ENCODE data around the gene ZBTB20.

The ZBTB20 gene

DNA sequence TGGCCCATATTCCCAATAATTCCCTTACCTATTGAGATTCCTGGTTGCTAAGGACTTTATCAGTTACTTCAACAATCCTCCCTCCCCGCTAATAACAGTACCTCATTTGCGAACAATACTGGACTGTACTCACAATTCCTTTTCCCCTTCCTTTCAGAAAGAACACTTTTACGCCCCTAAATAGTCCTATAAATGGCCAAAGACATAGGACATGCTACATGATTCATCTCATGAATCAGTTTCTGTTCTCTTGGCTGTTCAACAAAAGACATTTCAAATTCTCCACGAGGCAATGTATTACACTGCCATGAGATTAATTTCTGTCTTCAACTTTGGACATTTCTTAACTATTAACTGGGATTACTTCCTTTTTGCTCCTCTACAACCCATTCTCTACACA is 588.8 kb downstream of the ZBTB20 start:
- DNase-seq = no peak

GRCh38 chr3:114557791-114558190 is 589.3 kb downstream of the ZBTB20 start:
- no peak for DNase-seq

- no peak for DNase-seq
Measured at GRCh38 chr3:114556657-114557213, 590.4 kb downstream of the ZBTB20 start.

DNA sequence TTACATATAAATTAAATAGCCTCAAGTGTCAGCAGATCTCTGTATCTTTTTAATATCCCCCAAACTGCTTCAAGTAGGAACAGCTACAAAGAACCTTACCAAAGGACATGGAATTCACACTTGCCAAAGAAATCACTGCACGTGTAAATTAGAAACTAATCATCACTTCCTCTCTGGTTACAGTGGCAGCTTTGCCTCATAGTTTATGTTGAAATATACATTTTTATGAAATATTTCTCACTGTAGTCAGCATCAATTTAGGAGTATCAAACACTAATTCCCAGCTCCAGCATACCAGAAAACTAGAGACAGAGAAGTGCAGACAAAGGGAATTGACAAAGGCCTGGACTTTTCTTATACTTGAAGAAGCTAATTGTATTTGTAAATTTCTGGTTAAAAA is 592.4 kb downstream of the ZBTB20 start:
- no peak for DNase-seq

DNA sequence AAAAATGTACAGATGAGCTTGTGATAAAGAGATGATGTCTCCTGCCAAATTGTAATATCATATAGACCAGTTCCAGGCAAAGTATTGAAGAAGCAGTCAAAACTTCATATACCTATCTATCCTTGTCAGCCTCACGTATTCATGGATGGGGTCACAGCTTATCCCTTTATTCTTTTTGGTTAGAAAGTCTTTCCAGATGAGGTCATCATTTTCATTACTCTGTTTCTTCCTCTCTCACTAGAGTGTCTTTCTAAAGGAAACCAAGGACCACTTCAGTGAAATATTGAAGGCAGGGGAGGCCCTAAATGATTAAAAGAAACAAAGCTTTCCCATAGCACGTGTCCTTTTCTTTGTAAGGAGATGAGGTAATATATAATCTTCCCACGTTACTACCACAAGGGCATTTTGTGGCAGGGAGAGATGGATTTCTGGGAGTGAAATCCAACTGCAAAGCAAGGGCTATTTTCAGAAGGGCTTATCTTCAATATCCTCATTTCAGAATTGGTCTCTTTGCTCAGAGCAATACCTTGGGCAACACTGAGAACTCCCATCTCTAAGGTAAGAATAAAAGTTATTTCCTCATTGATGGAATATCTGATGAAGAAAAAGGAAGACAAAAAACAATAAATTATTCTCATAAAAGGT is 593.0 kb downstream of the ZBTB20 start:
- DNase-seq = no peak

GRCh38 chr3:114552527-114552812 is 594.6 kb downstream of the ZBTB20 start:
- no peak for DNase-seq

GRCh38 chr3:114551770-114552526 is 595.1 kb downstream of the ZBTB20 start:
- DNase-seq = no peak

DNA sequence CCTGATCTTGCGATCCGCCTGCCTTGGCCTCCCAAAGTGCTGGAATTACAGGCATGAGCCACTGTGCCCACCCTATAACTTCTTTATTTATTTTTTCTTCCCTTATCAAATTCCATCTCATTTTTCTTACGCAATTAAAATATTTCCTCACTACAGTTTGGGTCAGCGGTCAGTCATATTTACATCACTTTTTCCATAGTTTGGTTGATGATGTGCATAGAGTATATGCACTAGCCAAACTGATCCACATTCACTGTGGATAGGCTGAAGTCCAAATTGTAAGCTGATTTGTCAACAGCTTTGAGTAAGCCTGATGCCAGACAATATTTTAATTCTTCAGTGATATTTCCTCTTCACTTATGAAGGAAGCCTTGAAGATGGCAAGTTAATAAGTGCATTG is 596.9 kb downstream of the ZBTB20 start:
- DNase-seq = no peak

DNA sequence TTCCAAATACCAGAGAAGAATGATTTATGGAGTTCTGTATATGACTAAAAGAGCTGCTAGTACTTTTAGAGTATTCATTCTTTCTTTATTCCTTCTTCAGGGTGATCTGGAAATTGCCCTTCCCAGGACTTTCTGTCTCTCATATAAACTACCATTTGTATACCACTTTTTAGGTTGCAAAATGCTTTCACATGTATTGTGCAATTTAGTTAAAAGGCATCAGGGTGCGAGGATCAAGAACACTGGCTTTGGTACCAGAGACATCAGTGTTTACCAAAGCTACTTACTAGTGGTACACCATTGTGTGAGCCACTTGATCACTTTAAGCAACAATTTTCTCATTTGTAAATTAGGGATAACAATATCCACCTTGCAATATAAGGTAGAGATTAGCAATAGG is 601.9 kb downstream of the ZBTB20 start:
- no peak for DNase-seq

DNA sequence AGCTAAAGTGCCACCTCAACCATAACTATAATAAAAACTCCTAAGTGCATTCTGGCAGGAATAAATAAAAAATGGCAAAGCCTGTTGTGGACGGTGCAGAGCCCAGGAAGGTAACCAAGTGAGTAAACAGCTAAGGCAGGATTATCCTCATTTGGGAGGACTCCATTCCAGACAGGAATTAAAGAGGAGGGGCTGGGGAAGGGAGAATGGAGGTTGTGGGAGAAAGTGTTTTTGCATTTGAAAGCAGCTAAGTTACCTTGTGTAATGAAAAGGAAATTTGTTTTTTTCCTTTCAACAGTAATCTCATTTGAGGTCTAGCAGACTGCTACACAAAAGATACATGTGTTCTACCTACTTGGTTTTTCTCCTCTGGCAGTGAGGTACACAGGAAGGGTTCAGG is 604.7 kb downstream of the ZBTB20 start:
- no peak for DNase-seq

GRCh38 chr3:114539525-114539924 is 607.6 kb downstream of the ZBTB20 start:
- no peak for DNase-seq

DNA sequence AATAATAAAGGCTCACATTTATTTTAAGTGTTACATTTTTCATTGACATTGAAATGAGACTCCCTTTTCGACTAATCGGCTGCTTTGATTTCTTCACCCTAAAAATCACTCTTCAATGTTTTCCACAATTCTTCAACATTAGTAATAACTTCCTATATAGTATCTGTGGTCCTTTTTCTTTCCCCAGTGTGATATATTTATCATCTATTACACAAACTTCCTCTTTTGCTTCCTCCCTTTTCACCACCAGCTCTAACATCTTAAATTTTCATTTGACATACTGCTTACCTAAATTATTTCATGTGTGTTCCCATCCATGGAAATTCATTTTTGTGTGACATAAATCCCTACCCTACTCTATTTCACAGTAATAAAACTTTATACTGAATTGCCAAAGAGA is 608.9 kb downstream of the ZBTB20 start:
- no peak for DNase-seq

GRCh38 chr3:114528517-114528916 is 618.6 kb downstream of the ZBTB20 start:
- no peak for DNase-seq

DNA sequence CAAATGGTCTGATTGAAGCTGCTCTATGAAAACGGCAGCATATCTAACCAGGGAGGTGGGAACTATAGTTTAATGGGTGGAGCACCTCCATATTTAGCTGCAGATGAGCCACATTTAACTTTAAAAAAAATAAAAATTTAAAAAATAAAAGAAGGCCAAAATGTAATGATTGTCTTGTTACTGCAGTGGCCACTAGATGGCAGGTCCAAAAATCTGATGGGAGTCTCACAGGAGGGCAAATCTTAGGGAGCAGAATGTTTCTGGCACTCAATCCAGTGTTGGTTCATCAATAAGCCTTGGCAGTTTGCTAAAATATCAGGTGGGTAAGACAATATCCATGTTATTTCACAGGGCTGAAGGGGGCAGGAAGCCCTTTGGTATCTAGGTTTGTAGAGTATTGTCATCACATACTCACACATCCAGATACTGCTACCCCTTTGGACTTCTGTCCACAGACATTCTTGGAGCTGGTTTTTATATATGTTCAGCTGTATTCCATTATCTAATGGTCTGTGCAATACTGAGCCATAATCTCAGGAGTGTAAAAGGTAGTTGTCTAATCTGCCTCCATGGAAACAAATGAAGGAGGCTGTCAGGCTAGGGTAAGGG is 619.9 kb downstream of the ZBTB20 start:
- no peak for DNase-seq

GRCh38 chr3:114525278-114525677 is 621.8 kb downstream of the ZBTB20 start:
- DNase-seq = no peak

- no peak for DNase-seq
Measured at GRCh38 chr3:114519415-114519814, 627.7 kb downstream of the ZBTB20 start.

DNA sequence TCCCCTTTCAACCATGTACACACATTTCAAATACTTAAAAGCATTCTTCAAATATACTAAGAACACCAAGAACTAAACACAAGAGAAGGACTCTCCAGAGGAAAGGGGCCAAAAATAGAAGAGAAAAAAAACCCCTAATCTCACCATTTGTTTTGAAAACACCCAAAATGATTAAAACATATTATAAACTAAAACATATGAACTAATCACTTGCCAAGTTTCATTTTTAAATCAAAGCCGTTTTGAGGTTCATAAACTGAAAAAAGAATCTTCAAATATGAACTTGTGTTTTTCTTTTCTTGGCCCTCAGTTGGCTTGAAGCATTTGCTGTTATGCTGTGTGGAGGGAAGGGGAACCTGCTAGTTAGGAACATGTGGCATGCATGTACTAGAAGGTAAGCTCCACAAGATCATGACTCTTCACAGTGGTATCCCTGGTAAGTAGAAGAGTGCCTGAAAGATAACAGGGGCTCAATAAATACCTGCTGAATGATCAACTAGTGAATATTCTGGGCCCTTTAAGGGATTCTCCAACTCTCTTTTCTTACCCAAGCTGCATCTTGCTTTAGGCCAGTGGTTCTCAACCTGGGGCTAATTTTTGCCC is 628.8 kb downstream of the ZBTB20 start:
- no peak for DNase-seq

DNA sequence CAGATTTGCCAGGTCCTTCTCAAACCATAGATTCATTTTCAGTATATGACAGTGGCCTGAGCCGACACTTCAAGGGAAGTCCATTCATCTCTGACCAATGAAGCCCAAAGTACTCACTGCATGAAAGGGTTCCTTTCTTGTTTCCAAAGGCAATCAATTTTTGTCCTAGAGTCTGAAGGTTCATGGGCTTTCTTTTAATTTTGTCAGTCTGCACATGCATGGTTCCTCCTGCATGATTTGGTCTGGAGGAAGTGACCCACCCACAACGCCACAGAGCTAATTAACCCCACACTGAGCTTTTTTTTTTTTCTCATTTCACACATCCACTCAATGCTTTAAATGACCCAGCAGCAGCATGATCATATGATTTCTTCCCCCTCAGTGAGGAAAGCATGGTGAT is 636.9 kb downstream of the ZBTB20 start:
- no peak for DNase-seq

DNA sequence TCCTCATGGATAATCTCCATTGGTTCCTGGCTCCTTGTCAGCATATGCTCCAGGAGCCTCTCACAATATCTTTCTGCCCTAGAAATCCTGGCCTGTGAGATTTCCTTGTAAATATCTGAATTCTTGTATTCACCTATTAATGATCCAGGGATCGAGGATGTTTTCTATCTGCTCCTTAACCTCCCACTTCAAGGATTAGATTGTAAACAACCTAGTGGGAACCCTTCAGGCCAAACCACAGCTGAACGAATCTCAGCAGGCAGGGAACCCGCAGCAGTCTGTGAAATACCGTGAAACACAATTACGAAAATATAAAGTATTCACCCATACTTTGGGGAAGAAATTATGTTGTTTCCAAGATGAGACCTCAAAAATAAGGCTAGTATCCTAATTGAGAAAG is 637.3 kb downstream of the ZBTB20 start:
- DNase-seq = no peak

DNA sequence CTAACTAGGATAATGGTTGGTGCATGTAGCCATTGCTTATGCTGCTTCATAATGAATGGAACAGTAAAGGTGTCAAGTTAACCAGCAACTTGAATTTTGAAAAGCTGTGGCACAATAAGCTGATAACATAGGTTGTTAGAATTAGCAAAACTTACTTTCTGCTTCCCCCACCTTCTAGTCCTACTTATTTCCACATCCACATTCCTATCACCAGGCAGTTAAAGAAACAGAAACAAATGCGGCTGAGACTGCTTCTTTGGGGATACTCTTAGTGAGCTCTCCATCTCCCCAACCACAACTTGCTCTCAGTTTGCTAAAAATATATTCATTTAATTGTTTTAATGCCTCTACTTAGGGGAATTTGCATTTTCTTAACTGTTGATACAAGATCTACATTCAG is 638.1 kb downstream of the ZBTB20 start:
- no peak for DNase-seq

GRCh38 chr3:114508208-114508607 is 638.9 kb downstream of the ZBTB20 start:
- DNase-seq = no peak

- no peak for DNase-seq
Measured at GRCh38 chr3:114506591-114507300, 640.3 kb downstream of the ZBTB20 start.

DNA sequence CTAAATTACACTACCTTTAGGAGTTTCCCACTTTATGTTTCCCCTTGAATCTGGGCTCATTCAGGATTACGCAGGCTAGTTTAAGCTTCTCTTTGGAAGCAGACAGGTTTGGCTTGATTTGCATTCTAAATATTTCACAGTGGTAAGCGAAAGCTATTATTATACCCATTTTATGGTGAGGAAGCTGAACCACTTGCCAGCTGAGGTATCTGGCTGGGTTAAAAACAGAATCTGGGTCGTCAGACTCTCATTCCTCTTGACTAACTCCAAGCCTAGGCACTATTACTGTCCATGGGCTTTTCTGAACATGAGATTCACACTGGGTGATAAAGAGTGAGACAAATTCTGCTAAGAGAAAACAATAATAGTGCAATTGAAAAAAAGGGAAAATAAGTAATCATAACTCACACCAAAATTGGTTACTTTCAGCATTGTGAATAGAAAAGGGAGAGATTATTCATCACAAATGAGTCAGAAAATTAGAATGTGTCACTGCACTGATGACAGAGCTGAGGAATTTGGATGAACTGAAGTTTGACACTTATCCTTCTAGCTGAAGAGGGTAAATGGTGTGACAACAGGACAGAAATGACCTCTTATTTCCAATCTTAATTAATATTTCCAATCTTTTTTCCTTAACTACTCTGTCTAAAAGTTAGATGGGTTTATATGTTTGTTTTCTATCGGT is 642.0 kb downstream of the ZBTB20 start:
- DNase-seq = no peak

Measured in NCI-H1930 (cell line).